Activated CD4-positive, CD25-positive, alpha-beta regulatory T cell (primary cell): Measurements from ENCODE around the gene SPAG4.

ENCODE experiments used
- DNase-seq, 4 experiments: peaks; one replicate each; lab custom pipeline; 2025; lab: John Stamatoyannopoulos, UW

SPAG4 gene

GRCh38 chr20:35660122-35660937, 44.7 kb downstream of the SPAG4 start:
- DNase-seq, result no peak

- DNase-seq, result no peak
Measured at GRCh38 chr20:35661053-35661452, 45.4 kb downstream of the SPAG4 start.

DNA sequence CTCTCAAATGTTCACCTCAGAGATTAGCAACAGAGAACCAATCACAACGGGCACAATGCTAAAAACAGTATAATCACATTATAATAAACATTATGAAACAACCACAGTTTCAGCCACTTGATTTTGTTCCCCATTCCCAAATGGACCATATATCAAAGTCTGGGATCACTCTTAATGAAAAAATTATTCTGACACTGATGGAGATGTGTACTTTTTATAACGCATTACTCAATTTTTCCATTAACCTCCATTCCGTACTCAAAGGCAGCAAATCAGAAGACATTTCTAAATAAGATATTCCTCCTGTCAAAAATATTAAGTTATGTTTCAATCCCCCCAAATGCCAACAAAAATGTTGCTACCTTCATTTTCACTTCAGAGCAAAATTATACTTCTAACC, 46.3 kb downstream of the SPAG4 start:
- DNase-seq, result no peak

DNA sequence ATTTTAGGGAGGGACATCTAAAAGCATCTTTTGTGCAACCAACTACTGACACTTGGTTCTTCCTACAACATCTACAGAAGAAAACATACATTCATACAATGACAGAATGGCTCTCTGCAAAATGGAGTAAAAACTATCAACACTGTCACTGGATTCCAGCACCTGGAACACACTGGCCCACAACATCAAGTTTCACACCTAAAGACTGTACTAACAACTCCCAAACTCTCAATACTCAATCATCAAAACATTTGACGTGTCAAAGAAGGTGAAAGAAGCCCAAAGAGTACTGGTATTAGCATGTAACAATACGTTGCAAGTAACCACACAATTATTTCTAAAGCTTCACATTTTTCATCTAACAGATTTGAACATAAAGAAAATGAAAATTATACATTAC, 46.9 kb downstream of the SPAG4 start:
- no peak for DNase-seq

- DNase-seq, result peak; percentile 17 to 47 (median 30)
Measured at GRCh38 chr20:35663516-35664465, 48.2 kb downstream of the SPAG4 start.

DNA sequence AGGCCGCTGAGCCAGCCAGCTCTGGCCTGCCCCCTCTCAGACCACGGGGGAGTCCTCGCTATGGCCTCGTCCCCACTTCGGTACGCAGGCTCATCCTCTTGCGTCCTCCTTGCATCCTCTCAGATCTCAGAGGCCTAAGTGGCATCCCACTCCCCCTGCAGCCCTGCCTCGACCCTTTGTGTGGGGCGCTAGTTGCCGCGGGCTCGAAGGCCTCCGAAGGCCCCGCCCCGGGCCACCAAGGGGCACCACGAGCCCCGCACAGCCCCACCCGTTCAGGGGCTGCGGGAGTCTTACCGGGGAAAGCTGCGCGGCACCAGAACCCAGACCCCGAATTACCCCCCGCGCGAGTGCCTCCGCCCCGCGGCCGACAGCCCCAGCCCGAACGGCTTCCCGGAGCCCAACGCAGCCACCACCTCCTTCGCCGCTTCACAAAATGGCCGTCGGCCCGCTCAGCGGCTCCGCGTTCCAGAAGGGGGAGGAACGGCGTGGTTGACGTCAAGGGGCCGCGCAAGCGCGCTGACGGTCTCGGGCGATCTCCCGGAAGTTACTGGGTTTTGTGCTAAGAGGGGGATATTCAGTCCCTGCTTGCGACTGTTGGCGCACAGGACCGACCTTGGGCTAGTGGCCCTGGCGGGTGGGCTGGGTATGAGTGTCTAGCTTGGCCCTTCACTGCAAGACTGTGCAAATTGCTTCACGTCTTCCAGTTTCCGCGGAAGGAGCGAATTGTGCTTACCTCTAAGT, 49.0 kb downstream of the SPAG4 start, which contains the start of the genes CPNE1 and RBM12:
TSS of gene CPNE1 (minus strand) at position 435 of the 741 bp plus-strand sequence. CDS start 31,977 bp downstream, outside the sequence.
TSS of gene RBM12 (minus strand) at position 435 of the 741 bp plus-strand sequence. CDS start 9,578 bp downstream, outside the sequence.
- peak; percentile 86 to 88 (median 87) for DNase-seq

- DNase-seq, result no peak
Measured at GRCh38 chr20:35665949-35666288, 50.3 kb downstream of the SPAG4 start.

DNA sequence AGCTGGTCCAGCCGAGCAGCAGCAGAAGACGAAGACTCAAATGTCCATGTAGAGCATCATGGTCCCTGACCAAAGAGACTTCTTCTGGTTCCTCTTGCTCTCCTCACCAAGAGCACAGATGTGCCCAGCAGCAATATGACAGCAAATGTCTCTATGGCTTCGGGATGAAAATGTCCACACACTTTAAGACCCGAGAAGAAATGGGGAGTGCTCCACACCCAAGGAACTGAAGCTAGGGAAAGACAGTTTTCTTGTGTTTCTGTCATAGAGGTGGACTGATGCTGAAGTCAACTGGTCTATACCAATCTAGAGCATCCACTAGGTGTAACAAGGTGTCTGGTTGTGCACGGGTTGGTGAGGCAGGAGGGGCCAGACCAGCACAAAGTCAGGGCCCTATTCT, 53.6 kb downstream of the SPAG4 start:
- no peak for DNase-seq

GRCh38 chr20:35669681-35670080, 54.1 kb downstream of the SPAG4 start:
- no peak for DNase-seq
